H1 (cell line): ENCODE data around the gene DBX1. TPM values are rescaled to one million over a fixed set of nuclear protein-coding genes. Genes with fewer than 3 reads are reported as not detected.

Experiments used
- ASH2L ChIP-seq: fragments of 200-600, 300-600 bp; sonication (generic); IDR thresholded peaks from one replicate; pipeline ENCODE4 v1.7.1; 2017; ENCODE audit warnings: low read length
- BRCA1 ChIP-seq: IDR thresholded peaks from 2 replicates; pipeline ENCODE4 v1.6.1; 2012; ENCODE audit warnings: low read depth, low read length, improper control_type of control experiment
- CREB1 ChIP-seq: IDR thresholded peaks from 2 replicates; pipeline ENCODE4 v1.6.1; 2012; ENCODE audit warnings: inconsistent platforms
- EZH2 ChIP-seq: fragments of 200-600 bp; sonication (generic); IDR thresholded peaks from 2 replicates; pipeline ENCODE4 v1.7.1; 2012; ENCODE audit warnings: low read depth, mild to moderate bottlenecking, moderate library complexity, low read length, inconsistent platforms; ENCODE audit not compliant: severe bottlenecking
- GABPA ChIP-seq: IDR thresholded peaks from 2 replicates; pipeline ENCODE4 v1.6.1; 2011; ENCODE audit warnings: mild to moderate bottlenecking, low read length, moderate library complexity, borderline replicate concordance; ENCODE audit not compliant: insufficient read depth
- JUND ChIP-seq: IDR thresholded peaks from 2 replicates; pipeline ENCODE4 v1.6.1; 2011; ENCODE audit warnings: mild to moderate bottlenecking, improper control_type of control experiment, low read length
- KDM5A ChIP-seq: fragments of 200-600 bp; IDR thresholded peaks from 2 replicates; pipeline ENCODE4 v1.7.1; 2012; ENCODE audit warnings: mild to moderate bottlenecking, low read length, inconsistent platforms, mixed read lengths
- MAFK ChIP-seq: IDR thresholded peaks from 2 replicates; pipeline ENCODE4 v1.6.1; 2012; ENCODE audit warnings: low read depth, mild to moderate bottlenecking, improper control_type of control experiment, low read length
- RAD21 ChIP-seq, 2 experiments: IDR thresholded peaks in 1 of 2; conservative IDR thresholded peaks in 1 of 2; 2 replicates each; pipeline ENCODE4 v1.6.1; 2011; ENCODE audit warnings: low read depth in 2 of 2, low read length in 2 of 2, improper control_type of control experiment in 1 of 2, inconsistent platforms in 1 of 2, mild to moderate bottlenecking in 1 of 2, moderate library complexity in 1 of 2
- RFX5 ChIP-seq: IDR thresholded peaks from 2 replicates; pipeline ENCODE4 v1.6.1; 2011; ENCODE audit warnings: low read depth, low read length, improper control_type of control experiment, borderline replicate concordance
- RXRA ChIP-seq: IDR thresholded peaks from 2 replicates; pipeline ENCODE4 v1.6.1; 2011; ENCODE audit warnings: low read depth, mild to moderate bottlenecking, low read length, moderate library complexity; ENCODE audit not compliant: insufficient read depth
- SIX5 ChIP-seq: IDR thresholded peaks from 2 replicates; pipeline ENCODE4 v1.6.1; 2011; ENCODE audit warnings: mild to moderate bottlenecking, low read depth, low read length
- SUZ12 ChIP-seq: fragments of 200-600 bp; sonication (generic); IDR thresholded peaks from 2 replicates; pipeline ENCODE4 v1.6.1; 2012; ENCODE audit warnings: mild to moderate bottlenecking, inconsistent platforms, low read length, moderate library complexity, mixed read lengths
- TAF1 ChIP-seq: IDR thresholded peaks from 2 replicates; pipeline ENCODE4 v1.6.1; 2011; ENCODE audit warnings: mild to moderate bottlenecking, low read depth, low read length
- TAF7 ChIP-seq: optimal IDR thresholded peaks from 2 replicates; pipeline ENCODE3; 2011; ENCODE audit warnings: low read depth, mild to moderate bottlenecking, inconsistent platforms, low read length, moderate library complexity, borderline replicate concordance
- ZNF274 ChIP-seq: IDR thresholded peaks from 2 replicates; pipeline ENCODE4 v1.7.0; 2012; ENCODE audit warnings: low read length, borderline replicate concordance; ENCODE audit errors: extremely low read depth
- polyA plus RNA-seq, 7 experiments: library from polyadenylated mRNA; depleted of rRNA in 3 of 7; stranded (reverse) in 5 of 7; unstranded in 2 of 7; fragments of >200 nt in 5 of 7; fragments of 200-250 nt in 2 of 7; gene quantifications; 1 replicate in 5 of 7; 2 replicates in 1 of 7; 4 replicates in 1 of 7; pipeline versions ENCODE4 v1.2.1 to v1.2.3, GENCODE V29; 2011 to 2013; ENCODE audit warnings: missing spikeins in 2 of 7, mixed read lengths in 2 of 7
- total RNA-seq: library from RNA; stranded (reverse); fragmentation: NEBNext Ultra II Directional; extraction: Animal tissue kit (Norgen Biotek cat#: 25700); gene quantifications from 2 replicates; pipeline ENCODE4 v1.2.1, GENCODE V29; 2021
- TF ChIP-seq, protein P1 (sequence below), 3 experiments: IDR thresholded peaks; 1 replicate in 2 of 3; 2 replicates in 1 of 3; pipeline versions ENCODE4 v1.5.1 to v1.6.1; 2011; ENCODE audit warnings: low read length in 3 of 3, mild to moderate bottlenecking in 3 of 3, inconsistent platforms in 2 of 3, low read depth in 1 of 3, moderate library complexity in 1 of 3; ENCODE audit not compliant: insufficient read depth in 1 of 3; ENCODE audit errors: control extremely low read depth in 1 of 3
- TF ChIP-seq, protein P2 (sequence below): IDR thresholded peaks from 2 replicates; pipeline ENCODE4 v1.6.1; 2012; ENCODE audit warnings: low read length, inconsistent platforms

Gene DBX1
- total and polyA plus RNA-seq, 2 of the 8 experiments (the other 6 are each of a cell fraction or from before 2014, with no cell fraction given): not detected

DNA sequence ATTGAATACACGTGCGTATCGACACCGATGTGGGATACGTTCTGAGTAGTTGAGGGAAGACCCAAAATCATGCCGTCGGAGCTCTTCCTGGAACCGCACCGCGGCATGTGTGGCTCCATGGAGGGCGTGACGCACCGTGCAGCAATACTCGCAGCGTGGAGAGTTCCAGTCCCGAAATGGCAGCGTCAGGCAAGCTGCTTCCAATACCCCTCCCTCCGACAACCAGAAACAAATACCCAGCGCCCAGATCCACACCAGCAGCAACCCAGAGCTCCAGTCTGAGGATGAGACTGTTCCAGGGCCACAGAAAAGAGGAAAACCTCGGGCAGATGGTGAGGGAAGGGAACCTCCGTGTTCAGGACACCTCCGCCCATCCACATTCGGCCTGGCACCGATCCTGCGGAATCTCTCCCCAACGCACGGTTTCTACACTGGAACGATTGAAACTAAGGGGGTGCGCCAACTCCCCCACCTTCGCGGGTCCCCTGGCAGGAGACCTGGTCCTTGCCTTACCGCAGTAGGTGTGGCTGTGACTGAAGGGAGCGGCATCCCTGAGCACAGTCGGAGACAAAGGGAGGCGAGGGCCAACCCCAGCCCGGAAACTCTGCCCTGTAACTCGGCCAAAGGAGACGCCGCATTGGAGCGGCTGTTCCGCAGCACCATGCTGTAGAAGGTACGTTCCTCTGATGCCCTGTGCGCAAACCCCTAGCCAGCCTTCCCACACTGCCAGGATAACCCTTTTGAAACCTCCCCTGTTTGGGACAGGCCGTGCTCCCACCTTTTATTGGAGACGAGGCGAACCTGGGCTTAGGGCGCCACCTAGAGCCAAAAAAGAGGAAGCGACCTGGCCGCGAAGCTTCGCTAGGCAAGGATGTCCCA, 28.2 kb downstream of the DBX1 start (continued):
- TF ChIP-seq RXRA: no peak
- no peak for TF ChIP-seq BRCA1
- no peak for TF ChIP-seq CREB1
- TF ChIP-seq SUZ12: peak; percentile 79
- no peak for TF ChIP-seq RFX5
- TF ChIP-seq TAF7: no peak
- TF ChIP-seq TAF1: peak; percentile 35; the same call in 1 of the 2 replicates
- TF ChIP-seq SIX5: no peak
- TF ChIP-seq KDM5A: no peak
- no peak for TF ChIP-seq ZNF274
- peak; percentile 83 to 85 for TF ChIP-seq RAD21 (IDR thresholded peaks at IDR 0.05 in 1 of 2, conservative IDR thresholded peaks at IDR 0.05 in 1 of 2; ENCODE audit: low read depth in 2 of 2, low read length in 2 of 2)
- no peak for TF ChIP-seq JUND
- peak; percentile 27; the same call in 1 of the 2 replicates for TF ChIP-seq GABPA
- TF ChIP-seq MAFK: no peak
- peak; percentile 58 for TF ChIP-seq ASH2L
- TF ChIP-seq, protein P1, sequence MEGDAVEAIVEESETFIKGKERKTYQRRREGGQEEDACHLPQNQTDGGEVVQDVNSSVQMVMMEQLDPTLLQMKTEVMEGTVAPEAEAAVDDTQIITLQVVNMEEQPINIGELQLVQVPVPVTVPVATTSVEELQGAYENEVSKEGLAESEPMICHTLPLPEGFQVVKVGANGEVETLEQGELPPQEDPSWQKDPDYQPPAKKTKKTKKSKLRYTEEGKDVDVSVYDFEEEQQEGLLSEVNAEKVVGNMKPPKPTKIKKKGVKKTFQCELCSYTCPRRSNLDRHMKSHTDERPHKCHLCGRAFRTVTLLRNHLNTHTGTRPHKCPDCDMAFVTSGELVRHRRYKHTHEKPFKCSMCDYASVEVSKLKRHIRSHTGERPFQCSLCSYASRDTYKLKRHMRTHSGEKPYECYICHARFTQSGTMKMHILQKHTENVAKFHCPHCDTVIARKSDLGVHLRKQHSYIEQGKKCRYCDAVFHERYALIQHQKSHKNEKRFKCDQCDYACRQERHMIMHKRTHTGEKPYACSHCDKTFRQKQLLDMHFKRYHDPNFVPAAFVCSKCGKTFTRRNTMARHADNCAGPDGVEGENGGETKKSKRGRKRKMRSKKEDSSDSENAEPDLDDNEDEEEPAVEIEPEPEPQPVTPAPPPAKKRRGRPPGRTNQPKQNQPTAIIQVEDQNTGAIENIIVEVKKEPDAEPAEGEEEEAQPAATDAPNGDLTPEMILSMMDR (IDR thresholded peaks at IDR 0.05; ENCODE audit: control extremely low read depth in 1 of 3, insufficient read depth in 1 of 3, low read depth in 1 of 3, low read length in 3 of 3): peak; percentile 72 to 84 (median 80)
- TF ChIP-seq, protein P2, sequence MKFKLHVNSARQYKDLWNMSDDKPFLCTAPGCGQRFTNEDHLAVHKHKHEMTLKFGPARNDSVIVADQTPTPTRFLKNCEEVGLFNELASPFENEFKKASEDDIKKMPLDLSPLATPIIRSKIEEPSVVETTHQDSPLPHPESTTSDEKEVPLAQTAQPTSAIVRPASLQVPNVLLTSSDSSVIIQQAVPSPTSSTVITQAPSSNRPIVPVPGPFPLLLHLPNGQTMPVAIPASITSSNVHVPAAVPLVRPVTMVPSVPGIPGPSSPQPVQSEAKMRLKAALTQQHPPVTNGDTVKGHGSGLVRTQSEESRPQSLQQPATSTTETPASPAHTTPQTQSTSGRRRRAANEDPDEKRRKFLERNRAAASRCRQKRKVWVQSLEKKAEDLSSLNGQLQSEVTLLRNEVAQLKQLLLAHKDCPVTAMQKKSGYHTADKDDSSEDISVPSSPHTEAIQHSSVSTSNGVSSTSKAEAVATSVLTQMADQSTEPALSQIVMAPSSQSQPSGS: no peak
- peak; percentile 63 for TF ChIP-seq EZH2
